RWPE1 (cell line): ENCODE data around the gene ROGDI.

ENCODE experiments used
- CTCF ChIA-PET: fragments of 350-600 bp; sonication (Branson Sonifier 250); formaldehyde crosslinking; extraction: SDS; loops from one replicate; lab custom pipeline; 2021; lab: Yijun Ruan, JAX
- POLR2A ChIA-PET: fragments of 400-600 bp; formaldehyde crosslinking; extraction: SDS; loops from one replicate; lab custom pipeline; 2020; ENCODE audit warnings: antibody characterized with exemption; ENCODE audit not compliant: low non-redundant PET; lab: Yijun Ruan, JAX
- DNase-seq: peaks from one replicate; pipeline ENCODE4 v3.0.0; 2012; ENCODE audit warnings: low spot score
- H3K27ac ChIP-seq: fragments of 450-650 bp; 2 replicates; pipeline ENCODE4 v1.5.1; 2017
- TF ChIP-seq, protein P1 (sequence below): fragments of 450-650 bp; conservative IDR thresholded peaks from 2 replicates; pipeline ENCODE4 v1.5.1; 2017; ENCODE audit warnings: low read depth, mild to moderate bottlenecking

The ROGDI gene

GRCh38 chr16:4840984-4841383 lies 38.6 kb upstream of the ROGDI start:
- TF ChIP-seq, protein P1, sequence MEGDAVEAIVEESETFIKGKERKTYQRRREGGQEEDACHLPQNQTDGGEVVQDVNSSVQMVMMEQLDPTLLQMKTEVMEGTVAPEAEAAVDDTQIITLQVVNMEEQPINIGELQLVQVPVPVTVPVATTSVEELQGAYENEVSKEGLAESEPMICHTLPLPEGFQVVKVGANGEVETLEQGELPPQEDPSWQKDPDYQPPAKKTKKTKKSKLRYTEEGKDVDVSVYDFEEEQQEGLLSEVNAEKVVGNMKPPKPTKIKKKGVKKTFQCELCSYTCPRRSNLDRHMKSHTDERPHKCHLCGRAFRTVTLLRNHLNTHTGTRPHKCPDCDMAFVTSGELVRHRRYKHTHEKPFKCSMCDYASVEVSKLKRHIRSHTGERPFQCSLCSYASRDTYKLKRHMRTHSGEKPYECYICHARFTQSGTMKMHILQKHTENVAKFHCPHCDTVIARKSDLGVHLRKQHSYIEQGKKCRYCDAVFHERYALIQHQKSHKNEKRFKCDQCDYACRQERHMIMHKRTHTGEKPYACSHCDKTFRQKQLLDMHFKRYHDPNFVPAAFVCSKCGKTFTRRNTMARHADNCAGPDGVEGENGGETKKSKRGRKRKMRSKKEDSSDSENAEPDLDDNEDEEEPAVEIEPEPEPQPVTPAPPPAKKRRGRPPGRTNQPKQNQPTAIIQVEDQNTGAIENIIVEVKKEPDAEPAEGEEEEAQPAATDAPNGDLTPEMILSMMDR: no peak
- CTCF ChIA-PET: no interaction called here
- no peak for DNase-seq
- POLR2A ChIA-PET: interaction anchor here (0.7 kb wide), 1 partner anchor 33 kb away, joined by 7 read pairs; no protein-coding TSS in a partner anchor
- H3K27ac ChIP-seq: no peak overlapping the region

DNA sequence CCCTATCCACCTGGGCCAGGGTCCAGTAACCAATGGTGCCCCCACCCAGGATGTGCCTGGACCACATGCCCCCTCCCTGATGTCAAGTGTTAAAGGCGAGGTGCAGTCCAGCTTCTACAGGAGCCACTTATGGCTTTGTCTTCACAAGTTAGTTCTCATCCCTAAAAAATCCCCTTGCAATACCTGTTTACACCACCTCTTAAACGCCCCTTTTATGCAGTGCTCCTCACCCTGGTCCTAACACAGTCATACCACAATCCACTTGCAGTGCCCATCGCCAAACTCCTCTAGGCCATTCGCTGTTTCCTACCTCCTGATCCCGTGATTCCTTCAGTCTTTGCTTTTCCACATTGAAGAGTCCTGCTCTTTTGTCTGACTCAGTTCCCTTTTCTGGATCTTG lies 37.5 kb upstream of the ROGDI start:
- TF ChIP-seq, protein P1: no peak
- ChIA-PET POLR2A (no interaction called here), CTCF (no interaction called here)
- no peak for DNase-seq
- no peak overlapping the region for H3K27ac ChIP-seq

DNA sequence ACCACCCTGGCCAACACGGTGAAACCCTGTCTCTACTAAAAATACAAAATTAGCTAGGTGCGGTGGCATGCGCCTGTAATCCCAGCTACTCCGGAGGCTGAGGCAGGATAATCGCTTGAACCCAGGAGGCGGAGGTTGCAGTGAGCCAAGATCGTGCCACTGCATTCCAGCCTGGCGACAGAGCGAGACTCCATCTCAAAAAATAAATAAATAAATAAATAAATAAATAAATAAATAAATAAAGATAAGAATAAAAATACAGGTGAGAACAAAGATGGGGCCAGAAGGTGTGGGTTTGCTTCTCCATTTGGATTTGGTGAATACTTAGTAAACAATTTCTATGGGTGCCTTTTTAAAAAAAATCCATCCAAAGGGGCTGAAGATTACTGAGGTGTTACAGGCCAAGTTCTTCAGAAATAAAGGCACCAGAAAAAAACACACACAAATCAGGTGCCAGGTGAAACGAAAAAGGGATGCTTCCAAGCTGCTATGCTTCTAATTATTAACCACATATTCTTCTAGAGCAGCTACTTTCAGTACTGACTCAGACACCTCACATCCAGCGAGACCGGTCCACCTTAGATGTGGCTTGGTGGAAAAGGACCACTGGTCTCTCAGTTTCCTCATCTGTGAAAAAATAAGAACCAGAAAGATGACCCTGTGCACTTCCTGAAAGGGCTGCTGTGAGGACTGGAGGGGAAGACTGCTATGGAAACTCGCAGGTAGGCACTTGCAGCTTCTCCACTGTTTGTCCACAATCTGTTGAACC lies 35.5 kb upstream of the ROGDI start:
- DNase-seq: no peak
- TF ChIP-seq, protein P1: no peak
- ChIA-PET POLR2A (interaction anchor here (0.7 kb wide), 1 partner anchor 32 kb away, joined by 4 read pairs; no protein-coding TSS in a partner anchor), CTCF (interaction anchor here (0.7 kb wide), 1 partner anchor 253 kb away, joined by 3 read pairs; no protein-coding TSS in a partner anchor)
- no peak overlapping the region for H3K27ac ChIP-seq

DNA sequence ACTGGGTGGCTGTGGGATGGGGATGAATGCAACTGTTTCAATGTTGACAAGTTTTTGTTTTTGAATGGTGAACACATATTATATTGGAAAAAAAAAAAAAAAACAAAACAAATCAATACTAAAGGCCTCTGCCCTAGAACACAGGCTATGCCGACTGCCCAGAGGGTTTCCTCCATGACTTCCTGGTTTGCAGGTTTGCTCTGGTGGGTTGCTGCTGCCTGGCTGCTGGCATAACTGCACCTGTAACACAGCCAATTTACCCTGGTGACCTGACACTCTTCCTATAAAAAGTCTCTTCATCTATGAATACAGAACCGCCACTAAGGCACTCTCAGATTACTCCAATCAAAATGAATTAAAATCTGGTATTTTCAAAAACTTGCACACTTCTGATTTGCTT lies 34.3 kb upstream of the ROGDI start:
- CTCF ChIA-PET: interaction anchor here (0.6 kb wide), 1 partner anchor 20 kb away, joined by 3 read pairs; no protein-coding TSS in a partner anchor
- no peak overlapping the region for H3K27ac ChIP-seq
- DNase-seq: no peak
- TF ChIP-seq, protein P1: no peak
- POLR2A ChIA-PET: no interaction called here

DNA sequence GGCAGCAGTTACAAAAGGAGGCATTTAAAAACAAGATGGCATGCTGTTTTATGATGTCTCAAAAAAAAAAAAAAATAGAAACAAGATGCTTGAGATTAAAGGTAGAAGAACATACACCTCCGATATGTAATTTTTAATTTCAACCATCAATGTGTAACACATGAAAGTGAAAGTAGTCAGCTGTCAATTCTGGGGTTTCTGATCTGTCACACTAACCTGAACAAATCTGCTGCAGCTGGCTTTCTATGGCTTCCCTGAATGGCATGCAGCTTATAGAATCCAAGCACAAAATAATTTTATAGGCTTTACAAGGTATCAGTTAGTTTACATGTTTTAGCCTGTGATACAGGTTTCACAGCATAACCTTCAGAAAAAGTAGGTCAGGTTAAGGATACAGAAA lies 31.2 kb upstream of the ROGDI start:
- TF ChIP-seq, protein P1: no peak
- POLR2A ChIA-PET: no interaction called here
- H3K27ac ChIP-seq: no peak overlapping the region
- no peak for DNase-seq
- CTCF ChIA-PET: no interaction called here

DNA sequence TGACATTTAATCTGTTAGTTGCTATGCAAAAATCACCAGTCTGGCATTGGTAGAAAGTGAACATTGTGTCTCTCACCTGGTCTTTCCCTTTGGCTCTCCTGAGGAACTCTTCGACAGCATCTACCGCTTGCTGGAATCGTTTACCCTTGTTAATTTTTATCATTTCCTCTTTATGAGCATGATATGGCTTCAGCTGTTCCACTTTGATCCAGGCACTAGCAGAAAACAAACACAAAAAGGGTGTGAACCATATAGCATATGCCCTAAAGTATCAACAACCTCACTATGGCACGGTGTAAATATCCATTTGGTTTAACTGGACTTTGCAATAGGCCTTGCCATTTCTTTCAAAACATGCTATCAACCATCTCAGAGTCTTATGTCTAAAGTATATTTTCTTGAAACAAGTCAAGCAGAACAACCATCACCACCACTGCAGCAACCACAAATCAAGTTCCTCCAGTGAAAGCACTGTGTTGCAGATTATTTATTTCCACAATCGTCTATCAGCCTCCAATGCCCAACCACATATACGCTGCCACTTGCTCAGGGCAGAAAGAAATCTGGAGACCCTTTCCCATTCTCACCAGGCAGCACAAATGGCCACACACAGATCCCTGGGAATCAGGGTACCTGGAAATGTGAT lies 30.4 kb upstream of the ROGDI start:
- POLR2A ChIA-PET: no interaction called here
- TF ChIP-seq, protein P1: no peak
- CTCF ChIA-PET: no interaction called here
- H3K27ac ChIP-seq: no peak overlapping the region
- DNase-seq: no peak
